ENCODE measurements around the gene RAPH1.
A peak's percentile ranks its signal among the peaks of the same experiment; 100 is the strongest.

Gene RAPH1

GRCh38 chr2:203451011-203451410, 84.1 kb downstream of the RAPH1 start:
- DNase-seq (ENCODE audit: low read depth), result peak; percentile 60
- H3K4me3 ChIP-seq (ENCODE audit: low read depth, low read length), result no peak overlapping the region
- TF ChIP-seq CTCF (conservative IDR thresholded peaks at IDR 0.05; ENCODE audit: low read depth, low read length), result no peak

- TF ChIP-seq CTCF (conservative IDR thresholded peaks at IDR 0.05; ENCODE audit: low read depth, low read length), result no peak
Observed at GRCh38 chr2:203450561-203450960, 84.5 kb downstream of the RAPH1 start.

GRCh38 chr2:203446780-203447179, 88.3 kb downstream of the RAPH1 start:
- no peak for TF ChIP-seq CTCF (conservative IDR thresholded peaks at IDR 0.05; ENCODE audit: low read depth, low read length)
- H3K4me3 ChIP-seq (ENCODE audit: low read depth, low read length), result no peak overlapping the region
- no peak for DNase-seq (ENCODE audit: low read depth)

More at GRCh38 chr2:203450561-203450960, 84.5 kb downstream of the RAPH1 start:
- no peak overlapping the region for H3K4me3 ChIP-seq (ENCODE audit: low read depth, low read length)
- DNase-seq (ENCODE audit: low read depth), result no peak

GRCh38 chr2:203446071-203446481, 89.0 kb downstream of the RAPH1 start:
- DNase-seq (ENCODE audit: low read depth), result peak; percentile 75
- no peak overlapping the region for H3K4me3 ChIP-seq (ENCODE audit: low read depth, low read length)
- no peak for TF ChIP-seq CTCF (conservative IDR thresholded peaks at IDR 0.05; ENCODE audit: low read depth, low read length)

- H3K4me3 ChIP-seq (ENCODE audit: low read depth, low read length), result no peak overlapping the region
- DNase-seq (ENCODE audit: low read depth), result no peak
- TF ChIP-seq CTCF (conservative IDR thresholded peaks at IDR 0.05; ENCODE audit: low read depth, low read length), result no peak
Observed at GRCh38 chr2:203444738-203445137, 90.4 kb downstream of the RAPH1 start.

GRCh38 chr2:203442463-203442862, 92.6 kb downstream of the RAPH1 start:
- DNase-seq (ENCODE audit: low read depth), result peak; percentile 55
- H3K4me3 ChIP-seq (ENCODE audit: low read depth, low read length), result no peak overlapping the region
- no peak for TF ChIP-seq CTCF (conservative IDR thresholded peaks at IDR 0.05; ENCODE audit: low read depth, low read length)

- TF ChIP-seq CTCF (conservative IDR thresholded peaks at IDR 0.05; ENCODE audit: low read depth, low read length), result no peak
- no peak overlapping the region for H3K4me3 ChIP-seq (ENCODE audit: low read depth, low read length)
- DNase-seq (ENCODE audit: low read depth), result no peak
Observed at GRCh38 chr2:203441463-203441862, 93.6 kb downstream of the RAPH1 start.
